Liver (tissue), 9 donors: ENCODE measurements around the gene TBX1. TPM values are rescaled to one million over a fixed set of nuclear protein-coding genes. Genes with fewer than 3 reads are reported as not detected.
A peak's percentile ranks its signal among the peaks of the same experiment; 100 is the strongest.

Experiments used
- DNase-seq: peaks from one replicate; pipeline ENCODE4 v3.0.0-alpha.2; 2017; ENCODE audit warnings: low spot score
- H3K27ac ChIP-seq, 2 donors: one replicate each; pipeline ENCODE4 v1.7.0; 2013; ENCODE audit warnings: inconsistent platforms in 2 of 2, low read length in 2 of 2, control low read depth in 1 of 2, low read depth in 1 of 2, mild to moderate bottlenecking in 1 of 2
- H3K27me3 ChIP-seq, 4 donors: one replicate each; pipeline versions ENCODE4 v1.6.1 to v1.7.0; 2013; ENCODE audit warnings: low read length in 3 of 4, inconsistent platforms in 1 of 4, mild to moderate bottlenecking in 1 of 4, moderate library complexity in 1 of 4; ENCODE audit not compliant: control insufficient read depth in 4 of 4, insufficient read depth in 4 of 4
- H3K36me3 ChIP-seq, 4 donors: one replicate each; pipeline versions ENCODE4 v1.6.1 to v1.7.0; 2013; ENCODE audit warnings: low read length in 3 of 4, mild to moderate bottlenecking in 3 of 4, low read depth in 1 of 4, moderate library complexity in 1 of 4; ENCODE audit not compliant: control insufficient read depth in 4 of 4, insufficient read depth in 3 of 4
- H3K4me1 ChIP-seq, 4 donors: one replicate each; pipeline versions ENCODE4 v1.6.1 to v1.7.0; 2013; ENCODE audit warnings: low read length in 3 of 4, mild to moderate bottlenecking in 3 of 4, moderate library complexity in 1 of 4; ENCODE audit not compliant: control insufficient read depth in 4 of 4, insufficient read depth in 4 of 4
- H3K4me3 ChIP-seq, 3 donors: one replicate each; pipeline versions ENCODE4 v1.6.1 to v1.7.0; 2013; ENCODE audit warnings: low read length in 3 of 3, control low read depth in 1 of 3, low read depth in 1 of 3, mild to moderate bottlenecking in 1 of 3
- H3K9ac ChIP-seq, 2 donors: one replicate each; pipeline ENCODE4 v1.7.0; 2013; ENCODE audit warnings: low read length in 2 of 2, mild to moderate bottlenecking in 2 of 2, moderate library complexity in 2 of 2, control low read depth in 1 of 2, low read depth in 1 of 2
- H3K9me3 ChIP-seq, 4 donors: one replicate each; pipeline versions ENCODE4 v1.6.1 to v1.7.0; 2013; ENCODE audit warnings: low read length in 3 of 4; ENCODE audit not compliant: control insufficient read depth in 4 of 4
- EGR1 ChIP-seq, 2 donors: IDR thresholded peaks; 2 replicates each; pipeline ENCODE4 v1.6.1; 2016 to 2018; ENCODE audit warnings: antibody characterized with exemption in 2 of 2, low read depth in 2 of 2
- FOXA2 ChIP-seq: IDR thresholded peaks from 2 replicates; pipeline ENCODE4 v1.6.1; 2016; ENCODE audit warnings: antibody characterized with exemption
- GABPA ChIP-seq, 2 donors: IDR thresholded peaks in 1 of 2; conservative IDR thresholded peaks in 1 of 2; 2 replicates each; pipeline ENCODE4 v1.6.1; 2016; ENCODE audit warnings: antibody characterized with exemption in 2 of 2, mild to moderate bottlenecking in 1 of 2, moderate library complexity in 1 of 2
- HNF4G ChIP-seq: IDR thresholded peaks from 2 replicates; pipeline ENCODE4 v1.6.1; 2016; ENCODE audit warnings: antibody characterized with exemption
- MAX ChIP-seq: IDR thresholded peaks from 2 replicates; pipeline ENCODE4 v1.6.1; 2016; ENCODE audit warnings: antibody characterized with exemption
- RAD21 ChIP-seq, 2 donors: IDR thresholded peaks; 2 replicates each; pipeline ENCODE4 v1.6.1; 2016; ENCODE audit warnings: antibody characterized with exemption in 2 of 2, mild to moderate bottlenecking in 2 of 2
- TAF1 ChIP-seq: conservative IDR thresholded peaks from 2 replicates; pipeline ENCODE4 v1.6.1; 2016; ENCODE audit warnings: antibody characterized with exemption, mild to moderate bottlenecking
- WGBS: extraction: QIAGEN DNeasy Blood & Tissue Kit; methylation state at CpG from one replicate; pipeline ENCODE4 v1.1.7; 2013; 5-methylcytosine and 5-hydroxymethylcytosine counted together
- polyA plus RNA-seq, 2 donors: library from polyadenylated mRNA; stranded (reverse) in 1 of 2; unstranded in 1 of 2; fragments of 200-250 nt in 1 of 2; fragments of >200 nt in 1 of 2; fragmentation: Nextera tagmentation in 1 of 2; extraction: Ambion mirVana in 1 of 2; gene quantifications; one replicate each; pipeline versions ENCODE4 v1.2.1 to v1.2.3, GENCODE V29; 2013 to 2015
- total RNA-seq, 2 donors: library from RNA; depleted of rRNA; stranded (reverse); fragments of >200 nt; gene quantifications; one replicate each; pipeline ENCODE4 v1.2.3, GENCODE V29; 2014
- TF ChIP-seq, protein P1 (sequence below): IDR thresholded peaks from 2 replicates; pipeline ENCODE4 v1.6.1; 2016; ENCODE audit warnings: antibody characterized with exemption
- TF ChIP-seq, protein P2 (sequence below): fragments of 150-350 bp; IDR thresholded peaks from 2 replicates; pipeline ENCODE4 v1.5.1; 2017; ENCODE audit warnings: improper control_type of control experiment, low read depth, low read length; ENCODE audit not compliant: missing input control
- donor health status: healthy.
- donor health status: healthy.
- donor health status: healthy.
- donor health status: healthy.
- donor health status: healthy.

TBX1 gene
- total and polyA plus RNA-seq, 4 donors = 0.17 to 0.18 TPM; not detected in 2

DNA sequence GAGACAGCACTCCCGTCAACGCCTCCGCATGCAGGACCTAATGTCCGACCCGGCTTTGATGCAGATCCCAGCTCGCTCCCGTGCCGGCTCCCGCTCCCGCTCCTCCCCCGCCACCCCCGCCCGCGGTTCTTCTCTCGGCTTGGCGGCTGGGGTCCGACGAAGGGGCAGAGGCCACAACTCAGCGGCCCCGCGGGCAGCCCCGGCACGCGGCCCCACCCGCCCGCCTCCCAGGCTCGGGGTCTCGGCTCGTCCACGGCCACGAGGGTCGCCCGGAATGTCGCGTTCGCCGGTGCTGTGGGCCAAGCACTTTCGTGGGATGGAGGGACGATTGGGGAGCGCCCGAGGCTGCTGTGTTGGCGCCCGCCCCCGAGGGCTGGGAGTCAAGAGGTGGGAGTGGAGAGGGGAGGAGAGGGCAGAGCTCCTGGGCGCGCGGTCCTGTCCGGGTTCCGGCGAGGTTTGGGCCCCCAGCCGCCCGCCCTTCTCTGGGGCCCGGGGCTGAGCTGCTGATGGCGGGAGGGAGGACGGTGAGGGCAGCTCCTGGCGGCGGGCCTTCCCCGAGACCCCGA is 5.3 kb upstream of the TBX1 start (continued):
- no peak for TF ChIP-seq MAX

GRCh38 chr22:19755722-19756287 is 4.8 kb upstream of the TBX1 start:
- Histone ChIP-seq H3K9ac (no peak overlapping the region), H3K4me3 (no peak overlapping the region), H3K27ac (no peak overlapping the region), H3K9me3 (no peaks in the 10 kb centered on the region), H3K36me3 (no peaks in the 10 kb centered on the region), H3K4me1 (peaks cover 8 to 27% (median 10%) of the 10 kb centered on the region in 4 donors), H3K27me3 (peaks cover 4 to 15% (median 12%) of the 10 kb centered on the region in 4 donors)
- TF ChIP-seq TAF1 (no peak), EGR1 (IDR thresholded peaks at IDR 0.05; ENCODE audit: low read depth in 2 of 2) (no peak)
- TF ChIP-seq, protein P1, sequence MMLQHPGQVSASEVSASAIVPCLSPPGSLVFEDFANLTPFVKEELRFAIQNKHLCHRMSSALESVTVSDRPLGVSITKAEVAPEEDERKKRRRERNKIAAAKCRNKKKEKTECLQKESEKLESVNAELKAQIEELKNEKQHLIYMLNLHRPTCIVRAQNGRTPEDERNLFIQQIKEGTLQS = no peak
- DNase-seq = no peak
- WGBS = 6% methylated on average over 26 of the region's 26 CpGs

DNA sequence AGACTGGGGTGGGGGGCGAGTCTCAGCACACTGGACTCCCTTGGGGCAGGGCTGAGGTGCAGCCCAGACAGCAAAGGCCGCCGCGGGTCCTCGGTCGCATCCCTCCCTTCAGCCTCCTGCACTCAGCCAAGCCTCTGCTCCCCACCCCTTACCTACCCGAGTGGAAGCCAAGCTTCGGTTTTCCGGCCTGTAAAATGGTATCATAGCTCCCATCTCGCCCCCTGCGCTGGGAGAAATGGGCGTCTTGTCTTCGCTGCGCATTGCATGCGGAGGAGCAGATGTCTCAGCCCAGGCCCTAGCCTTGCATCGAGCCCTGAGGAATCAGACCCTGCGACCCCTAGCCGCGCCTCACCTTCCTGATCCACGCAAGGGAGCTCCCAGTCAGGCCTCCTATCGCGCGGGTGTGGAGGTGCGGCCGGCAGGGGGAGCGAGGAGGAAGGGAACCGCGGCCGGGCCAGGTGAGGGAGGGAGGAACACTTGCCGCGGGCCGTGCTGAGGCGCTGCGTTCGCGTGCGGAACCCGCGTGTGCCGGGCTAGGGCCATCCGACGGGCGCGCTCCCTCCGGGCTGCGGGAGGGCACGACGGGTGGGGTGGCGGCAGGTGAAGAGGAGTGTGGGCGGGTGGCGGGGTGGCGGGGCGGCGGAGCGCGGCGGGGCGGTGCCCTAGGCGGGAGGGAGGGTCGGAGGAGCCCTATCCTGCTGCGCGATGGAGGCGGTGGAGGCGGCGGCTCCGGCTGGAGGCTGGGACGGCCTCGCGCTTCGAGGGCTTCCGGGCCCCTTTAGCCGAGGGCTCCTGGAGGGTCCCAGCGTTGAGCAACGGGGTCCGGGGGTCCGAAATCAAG is 4.1 kb upstream of the TBX1 start:
- H3K27me3 ChIP-seq = peaks cover 4 to 15% (median 12%) of the 10 kb centered on the region in 4 donors
- no peak overlapping the region for H3K27ac ChIP-seq
- no peak for DNase-seq
- TF ChIP-seq RAD21 (IDR thresholded peaks at IDR 0.05) (peak; percentile 71 to 83), HNF4G (no peak), TAF1 (no peak), GABPA (IDR thresholded peaks at IDR 0.05 in 1 of 2, conservative IDR thresholded peaks at IDR 0.05 in 1 of 2) (no peak), FOXA2 (no peak)
- TF ChIP-seq, protein P2, sequence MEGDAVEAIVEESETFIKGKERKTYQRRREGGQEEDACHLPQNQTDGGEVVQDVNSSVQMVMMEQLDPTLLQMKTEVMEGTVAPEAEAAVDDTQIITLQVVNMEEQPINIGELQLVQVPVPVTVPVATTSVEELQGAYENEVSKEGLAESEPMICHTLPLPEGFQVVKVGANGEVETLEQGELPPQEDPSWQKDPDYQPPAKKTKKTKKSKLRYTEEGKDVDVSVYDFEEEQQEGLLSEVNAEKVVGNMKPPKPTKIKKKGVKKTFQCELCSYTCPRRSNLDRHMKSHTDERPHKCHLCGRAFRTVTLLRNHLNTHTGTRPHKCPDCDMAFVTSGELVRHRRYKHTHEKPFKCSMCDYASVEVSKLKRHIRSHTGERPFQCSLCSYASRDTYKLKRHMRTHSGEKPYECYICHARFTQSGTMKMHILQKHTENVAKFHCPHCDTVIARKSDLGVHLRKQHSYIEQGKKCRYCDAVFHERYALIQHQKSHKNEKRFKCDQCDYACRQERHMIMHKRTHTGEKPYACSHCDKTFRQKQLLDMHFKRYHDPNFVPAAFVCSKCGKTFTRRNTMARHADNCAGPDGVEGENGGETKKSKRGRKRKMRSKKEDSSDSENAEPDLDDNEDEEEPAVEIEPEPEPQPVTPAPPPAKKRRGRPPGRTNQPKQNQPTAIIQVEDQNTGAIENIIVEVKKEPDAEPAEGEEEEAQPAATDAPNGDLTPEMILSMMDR = peak; percentile 58
- H3K36me3 ChIP-seq = no peaks in the 10 kb centered on the region
- H3K4me3 ChIP-seq = peak overlapping the region in 1 of 3 donors; percentile 43
- WGBS = 5% methylated on average over 76 of the region's 76 CpGs
- no peak overlapping the region for H3K9ac ChIP-seq
- H3K4me1 ChIP-seq = peaks cover 8 to 31% (median 13%) of the 10 kb centered on the region in 4 donors
- no peaks in the 10 kb centered on the region for H3K9me3 ChIP-seq
